K562 (cell line): Measurements from ENCODE around the gene RIT2. TPM values are rescaled to one million over a fixed set of nuclear protein-coding genes. Genes with fewer than 3 reads are reported as not detected.

ENCODE experiments used
- ATAC-seq: fragments of 200-7000 bp; cut with Tn5 transposase; 3 replicates; pipeline ENCODE4 v1.9.1; 2020; ENCODE audit warnings: moderate library complexity
- BruUV-seq: library from RNA; stranded (reverse); fragments of 400-500 nt; replicated peaks from 2 replicates; lab custom pipeline; 2021; lab: Mats Ljungman, UMichigan
- CTCF ChIA-PET: fragments of 300-600 bp; formaldehyde crosslinking; extraction: SDS; loops from one replicate; lab custom pipeline; 2021; ENCODE audit warnings: low intra/inter-chr PET ratio; lab: Yijun Ruan, JAX
- POLR2A ChIA-PET: fragments of 300-600, 350-650 bp; sonication (Branson Sonifier 250); formaldehyde crosslinking; extraction: SDS; loops from one replicate; lab custom pipeline; 2021; ENCODE audit warnings: antibody characterized with exemption, inconsistent platforms; lab: Yijun Ruan, JAX
- DNase-seq, 4 experiments: peaks; one replicate each; pipeline versions ENCODE4 v3.0.0 to v3.0.0-alpha.2; 2011 to 2018; ENCODE audit warnings: low spot score in 3 of 4, mixed read lengths in 3 of 4; ENCODE audit errors: extremely low read depth in 1 of 4
- FAIRE-seq: peaks from 2 replicates; lab custom pipeline; 2011; peaks lifted over from hg19 to GRCh38; lab: Jason Lieb, UNC
- H2AFZ ChIP-seq: 2 replicates; pipeline ENCODE4 v1.6.0; 2011; ENCODE audit warnings: low read depth, low read length, control low read depth, inconsistent platforms
- H3K27ac ChIP-seq: fragments of 200-600 bp; 3 replicates; pipeline ENCODE4 v1.8.0; 2011; ENCODE audit warnings: low read depth, mild to moderate bottlenecking, control low read depth, inconsistent platforms, low read length, moderate library complexity, mixed read lengths; ENCODE audit errors: extremely low read depth
- H3K27me3 ChIP-seq, 2 experiments: fragments of 300-600 bp in 1 of 2; 2 replicates in 1 of 2; 3 replicates in 1 of 2; pipeline versions ENCODE4 v1.6.0 to v1.8.0; 2011; ENCODE audit warnings: inconsistent platforms in 2 of 2, low read length in 2 of 2, mild to moderate bottlenecking in 1 of 2, mixed read lengths in 1 of 2, moderate library complexity in 1 of 2; ENCODE audit not compliant: control insufficient read depth in 2 of 2, insufficient read depth in 2 of 2
- H3K36me3 ChIP-seq: fragments of 300-600 bp; 3 replicates; pipeline ENCODE4 v1.8.0; 2011; ENCODE audit warnings: mild to moderate bottlenecking, low read length, inconsistent platforms; ENCODE audit not compliant: control insufficient read depth, insufficient read depth
- H3K4me1 ChIP-seq, 2 experiments: fragments of 200-600 bp in 1 of 2; replicated peaks in 1 of 2; 2 replicates in 1 of 2; 3 replicates in 1 of 2; pipeline versions ENCODE4 v1.5.1 to v1.8.0; 2011; ENCODE audit warnings: inconsistent platforms in 2 of 2, low read length in 2 of 2, mild to moderate bottlenecking in 1 of 2, mixed read lengths in 1 of 2, moderate library complexity in 1 of 2; ENCODE audit not compliant: control insufficient read depth in 2 of 2, insufficient read depth in 2 of 2
- H3K4me2 ChIP-seq: 2 replicates; pipeline ENCODE4 v1.6.1; 2011; ENCODE audit warnings: low read length, control low read depth, inconsistent platforms, mixed read lengths; ENCODE audit not compliant: insufficient read depth
- H3K4me3 ChIP-seq: fragments of 200-600 bp; sonication (generic), shearing (Covaris generic); 2 replicates; pipeline ENCODE4 v1.5.1; 2016; ENCODE audit warnings: control low read depth, inconsistent platforms
- H3K79me2 ChIP-seq: fragments of 200-600 bp; 3 replicates; pipeline ENCODE4 v1.8.0; 2011; ENCODE audit warnings: low read length, inconsistent platforms; ENCODE audit not compliant: control insufficient read depth, insufficient read depth
- H3K9ac ChIP-seq, 2 experiments: 2 replicates each; pipeline versions ENCODE4 v1.6.0 to v1.6.1; 2011; ENCODE audit warnings: low read depth in 2 of 2, low read length in 2 of 2, control low read depth in 1 of 2, inconsistent platforms in 1 of 2, mild to moderate bottlenecking in 1 of 2, mixed read lengths in 1 of 2; ENCODE audit not compliant: insufficient read depth in 1 of 2
- H3K9me1 ChIP-seq: one replicate; pipeline ENCODE4 v1.6.0; 2011; ENCODE audit warnings: inconsistent platforms, mild to moderate bottlenecking, low read length, moderate library complexity; ENCODE audit not compliant: control insufficient read depth, insufficient read depth
- H3K9me3 ChIP-seq: replicated peaks from 2 replicates; pipeline ENCODE4 v1.5.1; 2011; ENCODE audit warnings: low read depth, low read length, inconsistent platforms; ENCODE audit not compliant: control insufficient read depth, insufficient read depth
- H4K20me1 ChIP-seq: replicated peaks from 2 replicates; pipeline ENCODE4 v1.6.1; 2011; ENCODE audit warnings: low read length, inconsistent platforms, mixed read lengths; ENCODE audit not compliant: control insufficient read depth, insufficient read depth
- BCOR ChIP-seq: fragments of 450-650 bp; IDR thresholded peaks from 2 replicates; pipeline ENCODE4 v1.6.1; 2016
- DMBX1 ChIP-seq: fragments of 250-450 bp; sonication (Bioruptor Pico); IDR thresholded peaks from 2 replicates; pipeline ENCODE4 v1.8.0; 2022; ENCODE audit warnings: inconsistent platforms, mild to moderate bottlenecking, moderate library complexity, borderline replicate concordance
- HNRNPUL1 ChIP-seq: fragments of 200-400 bp; formaldehyde crosslinking; IDR thresholded peaks from 2 replicates; pipeline ENCODE4 v1.6.1; 2017; ENCODE audit warnings: low read length
- HOXB6 ChIP-seq: fragments of 250-450 bp; sonication (Bioruptor Pico); IDR thresholded peaks from 2 replicates; pipeline ENCODE4 v1.5.1; 2022; ENCODE audit warnings: mild to moderate bottlenecking, borderline replicate concordance
- NR2F6 ChIP-seq: fragments of 450-650 bp; formaldehyde crosslinking; IDR thresholded peaks from 2 replicates; pipeline ENCODE4 v1.4.0; 2020; ENCODE audit warnings: mild to moderate bottlenecking
- TAF1 ChIP-seq: IDR thresholded peaks from 2 replicates; pipeline ENCODE4 v1.6.1; 2011; ENCODE audit warnings: mild to moderate bottlenecking, low read length, moderate library complexity; ENCODE audit not compliant: insufficient read depth, control insufficient read depth, severe bottlenecking; ENCODE audit errors: extremely low read depth
- ZNF586 ChIP-seq: fragments of 450-650 bp; formaldehyde crosslinking; conservative IDR thresholded peaks from 2 replicates; pipeline ENCODE4 v1.4.0; 2020; ENCODE audit warnings: mild to moderate bottlenecking, moderate library complexity
- WGBS: fragments of 100-300 bp; shearing (Covaris generic); methylation state at CpG from one replicate; pipeline ENCODE4 v1.1.6; 2016; ENCODE audit warnings: low coverage, mixed read lengths; ENCODE audit not compliant: insufficient coverage; ENCODE audit errors: missing lambda C conversion rate; 5-methylcytosine and 5-hydroxymethylcytosine counted together
- in situ Hi-C: fragments of 300-500 bp; cut with MboI; formaldehyde crosslinking; loops from 4 replicates; pipeline ENCODE4 v1.15.0; 2018; ENCODE audit warnings: inconsistent platforms, mixed read lengths
- intact Hi-C: fragments of 100-400 bp; cut with micrococcal nuclease; formaldehyde crosslinking; loops from 2 replicates; pipeline ENCODE4 v1.14.2; 2022
- polyA plus RNA-seq, 8 experiments: library from polyadenylated mRNA; depleted of rRNA in 4 of 8; stranded (reverse) in 5 of 8; unstranded in 3 of 8; fragments of >200 nt; fragmentation: Nextera tagmentation in 2 of 8; fragmentation: Illumina TruSeq in 1 of 8; extraction: Ambion mirVana in 2 of 8; extraction: Trizol in 1 of 8; gene quantifications; 2 replicates each; pipeline versions ENCODE4 v1.2.1 to v1.2.3, GENCODE V29; 2011 to 2014; ENCODE audit warnings: inconsistent platforms in 1 of 8, missing spikeins in 1 of 8
- total RNA-seq, 7 experiments: library from RNA; depleted of rRNA in 6 of 7; stranded (reverse); fragments of >200 nt in 6 of 7; fragmentation: Illumina TruSeq in 2 of 7; extraction: Trizol in 2 of 7; gene quantifications; 2 replicates each; pipeline versions ENCODE4 v1.2.1 to v1.2.3, GENCODE V29; 2011 to 2021; ENCODE audit warnings: low replicate concordance in 1 of 7

Gene RIT2
- total and polyA plus RNA-seq, 9 of the 15 experiments (the other 6 are each of a cell fraction or from before 2014, with no cell fraction given), result not detected

DNA sequence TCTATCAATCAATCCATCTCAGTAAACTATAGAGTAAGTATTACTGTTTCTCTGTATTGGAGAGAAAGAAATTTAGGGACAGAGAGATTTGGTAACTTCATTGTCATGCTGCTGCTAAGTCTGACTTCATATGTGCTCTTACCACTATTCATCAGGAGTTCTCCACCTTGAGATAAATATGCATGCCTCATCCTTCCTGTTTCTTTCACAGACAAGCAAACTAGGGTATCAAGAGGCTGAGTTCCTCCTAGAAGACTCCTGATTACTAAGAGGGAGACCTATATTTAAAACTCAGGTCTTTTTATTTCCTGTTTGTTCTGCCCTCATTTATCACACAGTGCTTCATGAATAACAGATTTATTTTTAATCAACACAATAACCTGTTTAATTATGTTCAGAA lies 34.1 kb downstream of the RIT2 start (continued):
- TF ChIP-seq NR2F6 (CRISPR knock-in tag) (no peak), TAF1 (no peak), DMBX1 (CRISPR knock-in tag) (no peak), BCOR (no peak), ZNF586 (CRISPR knock-in tag) (no peak)

DNA sequence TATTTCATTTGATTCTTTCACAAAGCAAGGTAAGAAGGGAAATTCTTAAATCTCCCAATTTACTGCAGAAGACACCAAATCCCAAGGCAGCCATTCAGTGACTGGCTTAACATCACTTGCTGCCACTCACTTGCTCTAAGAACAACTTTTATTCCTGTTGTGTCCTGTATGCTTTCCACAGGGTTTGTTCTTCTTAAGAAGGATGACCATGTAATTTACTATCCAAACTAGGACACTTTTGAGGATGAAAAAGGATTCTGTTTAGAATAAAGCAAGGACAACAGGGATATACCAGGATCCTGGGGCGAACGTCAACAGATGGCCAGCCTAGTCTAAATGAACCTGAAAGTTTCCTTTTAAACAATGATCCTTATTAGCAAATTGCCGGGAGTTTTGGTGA lies 34.8 kb downstream of the RIT2 start:
- no peak for TF ChIP-seq HOXB6
- TF ChIP-seq HNRNPUL1, result no peak
- in situ Hi-C loops, result no loop called here
- no peak overlapping the region for H3K4me3 ChIP-seq
- no peak for DNase-seq
- 4% methylated on average over 3 of the region's 3 CpGs for WGBS
- H3K36me3 ChIP-seq, result no peaks in the 10 kb centered on the region
- intact Hi-C loops, result no loop called here
- H3K4me1 ChIP-seq, result no peaks in the 10 kb centered on the region
- H3K27ac ChIP-seq, result no peak overlapping the region
- FAIRE-seq, result no peak
- no peaks in the 10 kb centered on the region for H3K9me1 ChIP-seq
- H3K9me3 ChIP-seq, result no peaks in the 10 kb centered on the region
- no peaks in the 10 kb centered on the region for H4K20me1 ChIP-seq
- CTCF ChIA-PET, result no interaction called here
- no peak overlapping the region for H3K9ac ChIP-seq
- no peak overlapping the region for H3K4me2 ChIP-seq
- POLR2A ChIA-PET, result no interaction called here
- ATAC-seq, result no peak
- H3K27me3 ChIP-seq, result no peaks in the 10 kb centered on the region
- BruUV-seq, result no TSS peak
- H3K79me2 ChIP-seq, result no peaks in the 10 kb centered on the region
- H2AFZ ChIP-seq, result no peak overlapping the region
